NB4 (cell line): Measurements from ENCODE around the gene KLHL26.

ENCODE experiments used
- MYC ChIP-seq: IDR thresholded peaks from 2 replicates; pipeline ENCODE4 v1.6.1; 2011; ENCODE audit warnings: low read depth, low read length
- POLR2A ChIP-seq: IDR thresholded peaks from 2 replicates; pipeline ENCODE4 v1.6.1; 2011; ENCODE audit warnings: mild to moderate bottlenecking; ENCODE audit not compliant: insufficient read length; ENCODE audit errors: extremely low read depth
- TF ChIP-seq, protein P1 (sequence below): IDR thresholded peaks from one replicate; pipeline ENCODE4 v1.5.1; 2012; ENCODE audit warnings: low read depth, low read length
- TF ChIP-seq, protein P2 (sequence below): IDR thresholded peaks from 2 replicates; pipeline ENCODE4 v1.6.1; 2011; ENCODE audit warnings: low read depth, low read length

DNA sequence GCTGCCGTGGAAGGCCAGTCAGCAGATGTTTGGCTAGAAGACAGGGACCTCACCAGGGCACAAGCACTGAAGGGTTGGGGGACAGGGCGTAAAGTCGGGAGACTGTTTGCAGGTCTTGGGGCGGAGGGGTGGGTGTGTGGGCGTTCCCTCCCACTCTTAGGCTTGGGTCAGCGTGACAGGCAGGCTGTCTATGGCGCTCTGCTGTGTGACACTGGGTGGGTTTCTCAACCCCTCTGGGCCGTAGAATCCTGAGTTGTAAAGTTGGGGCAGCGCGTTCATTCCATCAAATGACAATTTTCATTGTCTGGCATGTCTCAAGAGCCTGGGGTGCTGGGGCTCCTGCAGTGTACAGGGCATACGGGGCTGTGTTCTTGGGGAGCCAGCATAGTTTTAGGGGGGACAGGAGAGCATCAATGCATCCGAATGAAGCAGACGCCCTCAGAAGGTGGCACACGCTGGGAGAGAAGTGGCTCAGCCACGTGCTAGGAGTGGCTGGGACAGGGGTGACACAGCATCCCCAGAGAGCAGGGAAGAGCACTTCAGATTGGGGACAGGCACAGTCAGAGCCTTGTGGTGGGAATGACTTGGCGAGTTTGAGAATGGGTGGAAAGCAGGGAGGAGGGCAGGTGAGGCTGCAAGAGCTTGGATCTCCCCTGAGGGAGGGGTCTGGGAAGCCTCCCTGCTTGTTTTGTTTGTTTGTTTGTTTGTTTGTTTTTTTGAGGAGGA lies 51.1 kb downstream of the KLHL26 start:
- no peak for TF ChIP-seq POLR2A
- TF ChIP-seq, protein P1, sequence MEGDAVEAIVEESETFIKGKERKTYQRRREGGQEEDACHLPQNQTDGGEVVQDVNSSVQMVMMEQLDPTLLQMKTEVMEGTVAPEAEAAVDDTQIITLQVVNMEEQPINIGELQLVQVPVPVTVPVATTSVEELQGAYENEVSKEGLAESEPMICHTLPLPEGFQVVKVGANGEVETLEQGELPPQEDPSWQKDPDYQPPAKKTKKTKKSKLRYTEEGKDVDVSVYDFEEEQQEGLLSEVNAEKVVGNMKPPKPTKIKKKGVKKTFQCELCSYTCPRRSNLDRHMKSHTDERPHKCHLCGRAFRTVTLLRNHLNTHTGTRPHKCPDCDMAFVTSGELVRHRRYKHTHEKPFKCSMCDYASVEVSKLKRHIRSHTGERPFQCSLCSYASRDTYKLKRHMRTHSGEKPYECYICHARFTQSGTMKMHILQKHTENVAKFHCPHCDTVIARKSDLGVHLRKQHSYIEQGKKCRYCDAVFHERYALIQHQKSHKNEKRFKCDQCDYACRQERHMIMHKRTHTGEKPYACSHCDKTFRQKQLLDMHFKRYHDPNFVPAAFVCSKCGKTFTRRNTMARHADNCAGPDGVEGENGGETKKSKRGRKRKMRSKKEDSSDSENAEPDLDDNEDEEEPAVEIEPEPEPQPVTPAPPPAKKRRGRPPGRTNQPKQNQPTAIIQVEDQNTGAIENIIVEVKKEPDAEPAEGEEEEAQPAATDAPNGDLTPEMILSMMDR, result no peak
- no peak for TF ChIP-seq MYC
- TF ChIP-seq, protein P2, sequence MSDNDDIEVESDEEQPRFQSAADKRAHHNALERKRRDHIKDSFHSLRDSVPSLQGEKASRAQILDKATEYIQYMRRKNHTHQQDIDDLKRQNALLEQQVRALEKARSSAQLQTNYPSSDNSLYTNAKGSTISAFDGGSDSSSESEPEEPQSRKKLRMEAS, result no peak
